CD14-positive monocyte (primary cell): ENCODE measurements around the gene AHCYL1. TPM values are rescaled to one million over a fixed set of nuclear protein-coding genes. Genes with fewer than 3 reads are reported as not detected.

Experiments used
- DNase-seq, 3 donors: peaks; one replicate each; pipeline ENCODE4 v3.0.0-alpha.2; 2011 to 2022
- H2AFZ ChIP-seq: 2 replicates; pipeline ENCODE4 v1.6.0; 2012; ENCODE audit warnings: mild to moderate bottlenecking, low read depth, low read length, inconsistent platforms; ENCODE audit not compliant: insufficient read depth, poor library complexity, severe bottlenecking
- H3K27ac ChIP-seq, 2 donors: 1 replicate in 1 of 2; 2 replicates in 1 of 2; pipeline ENCODE4 v1.5.1; 2012 to 2013; ENCODE audit warnings: low read length in 2 of 2, control low read depth in 1 of 2, inconsistent platforms in 1 of 2, low read depth in 1 of 2, mild to moderate bottlenecking in 1 of 2
- H3K27me3 ChIP-seq, 2 donors: one replicate each; pipeline versions ENCODE4 v1.6.0 to v1.6.1; 2011 to 2013; ENCODE audit warnings: low read length in 2 of 2; ENCODE audit not compliant: control insufficient read depth in 2 of 2, insufficient read depth in 2 of 2
- H3K36me3 ChIP-seq, 2 donors: replicated peaks in 1 of 2; 1 replicate in 1 of 2; 2 replicates in 1 of 2; pipeline versions ENCODE4 v1.5.1 to v1.6.1; 2012 to 2013; ENCODE audit warnings: low read length in 2 of 2, control low read depth in 1 of 2, inconsistent platforms in 1 of 2, mild to moderate bottlenecking in 1 of 2; ENCODE audit not compliant: insufficient read depth in 2 of 2, control insufficient read depth in 1 of 2
- H3K4me1 ChIP-seq, 2 donors: 1 replicate in 1 of 2; 2 replicates in 1 of 2; pipeline versions ENCODE4 v1.5.1 to v1.6.1; 2012 to 2013; ENCODE audit warnings: low read length in 2 of 2, control low read depth in 1 of 2, inconsistent platforms in 1 of 2, mild to moderate bottlenecking in 1 of 2, moderate library complexity in 1 of 2; ENCODE audit not compliant: insufficient read depth in 2 of 2, control insufficient read depth in 1 of 2
- H3K4me2 ChIP-seq: replicated peaks from 2 replicates; pipeline ENCODE3; 2012; ENCODE audit warnings: low read length, moderate library complexity, mild to moderate bottlenecking; ENCODE audit not compliant: poor library complexity, severe bottlenecking; ENCODE audit errors: extremely low read depth
- H3K4me3 ChIP-seq, 3 experiments: fragments of 200-600 bp in 1 of 3; sonication (generic) in 1 of 3; replicated peaks in 1 of 3; 1 replicate in 2 of 3; 2 replicates in 1 of 3; pipeline ENCODE4 v1.5.1; 2011 to 2013; ENCODE audit warnings: low read length in 3 of 3, mild to moderate bottlenecking in 3 of 3, control low read depth in 2 of 3, low read depth in 2 of 3, inconsistent platforms in 1 of 3, moderate library complexity in 1 of 3
- H3K79me2 ChIP-seq: 2 replicates; pipeline ENCODE4 v1.6.0; 2012; ENCODE audit warnings: mild to moderate bottlenecking, control low read depth, inconsistent platforms, low read length, moderate library complexity; ENCODE audit not compliant: insufficient read depth
- H3K9ac ChIP-seq: 2 replicates; pipeline ENCODE4 v1.6.0; 2017; ENCODE audit warnings: low read length, mild to moderate bottlenecking; ENCODE audit not compliant: insufficient read depth, poor library complexity, severe bottlenecking
- H3K9me3 ChIP-seq, 2 donors: replicated peaks in 1 of 2; 1 replicate in 1 of 2; 2 replicates in 1 of 2; pipeline versions ENCODE4 v1.5.1 to v1.6.1; 2012 to 2013; ENCODE audit warnings: low read length in 2 of 2, control low read depth in 1 of 2; ENCODE audit not compliant: control insufficient read depth in 1 of 2, insufficient read depth in 1 of 2
- H4K20me1 ChIP-seq: 2 replicates; pipeline ENCODE4 v1.6.0; 2012; ENCODE audit warnings: mild to moderate bottlenecking, low read length, control low read depth, moderate library complexity; ENCODE audit not compliant: insufficient read depth
- H3K27ac Mint-ChIP-seq, 7 donors: one replicate each; pipeline ENCODE4 v1.8.0; 2020; ENCODE audit warnings: mild to moderate bottlenecking in 7 of 7, mixed read lengths in 7 of 7, moderate library complexity in 6 of 7, inconsistent platforms in 2 of 7
- H3K27me3 Mint-ChIP-seq, 3 donors: one replicate each; pipeline ENCODE4 v1.8.0; 2021 to 2022; ENCODE audit warnings: low read depth in 3 of 3, mild to moderate bottlenecking in 3 of 3, mixed read lengths in 3 of 3, moderate library complexity in 3 of 3, inconsistent platforms in 1 of 3
- H3K36me3 Mint-ChIP-seq, 2 donors: one replicate each; pipeline ENCODE4 v1.8.0; 2020; ENCODE audit warnings: mixed read lengths in 2 of 2, inconsistent platforms in 1 of 2, mild to moderate bottlenecking in 1 of 2
- H3K4me1 Mint-ChIP-seq: one replicate; pipeline ENCODE4 v1.8.0; 2020; ENCODE audit warnings: mild to moderate bottlenecking, mixed read lengths
- H3K4me3 Mint-ChIP-seq, 2 donors: one replicate each; pipeline ENCODE4 v1.8.0; 2020; ENCODE audit warnings: mild to moderate bottlenecking in 2 of 2, mixed read lengths in 2 of 2, moderate library complexity in 1 of 2
- H3K9me3 Mint-ChIP-seq, 7 donors: one replicate each; pipeline ENCODE4 v1.8.0; 2020 to 2022; ENCODE audit warnings: mixed read lengths in 7 of 7, mild to moderate bottlenecking in 6 of 7, moderate library complexity in 6 of 7, inconsistent platforms in 2 of 7
- WGBS: methylation state at CpG from one replicate; pipeline ENCODE4 v1.1.5; 2013; ENCODE audit warnings: missing lambda C conversion rate; ENCODE audit not compliant: insufficient coverage; 5-methylcytosine and 5-hydroxymethylcytosine counted together
- intact Hi-C, 2 donors: fragments of 100-400 bp; cut with micrococcal nuclease; formaldehyde crosslinking; loops; one replicate each; pipeline versions ENCODE4 v1.15.0 to v1.15.1; 2023
- polyA plus RNA-seq, 3 donors: library from polyadenylated mRNA; depleted of rRNA in 1 of 3; unstranded in 2 of 3; stranded (reverse) in 1 of 3; fragments of 300-500 nt in 2 of 3; fragments of >200 nt in 1 of 3; fragmentation: Illumina TruSeq in 2 of 3; gene quantifications; 1 replicate in 2 of 3; 2 replicates in 1 of 3; pipeline ENCODE4 v1.2.3, GENCODE V29; 2012 to 2021
- TF ChIP-seq, protein P1 (sequence below): fragments of 200-600 bp; IDR thresholded peaks from one replicate; pipeline ENCODE4 v1.8.0; 2022; ENCODE audit warnings: antibody characterized with exemption, mild to moderate bottlenecking

Gene AHCYL1
- polyA plus RNA-seq, 3 donors, result 39.1 to 63.9 (median 48.8) TPM

DNA sequence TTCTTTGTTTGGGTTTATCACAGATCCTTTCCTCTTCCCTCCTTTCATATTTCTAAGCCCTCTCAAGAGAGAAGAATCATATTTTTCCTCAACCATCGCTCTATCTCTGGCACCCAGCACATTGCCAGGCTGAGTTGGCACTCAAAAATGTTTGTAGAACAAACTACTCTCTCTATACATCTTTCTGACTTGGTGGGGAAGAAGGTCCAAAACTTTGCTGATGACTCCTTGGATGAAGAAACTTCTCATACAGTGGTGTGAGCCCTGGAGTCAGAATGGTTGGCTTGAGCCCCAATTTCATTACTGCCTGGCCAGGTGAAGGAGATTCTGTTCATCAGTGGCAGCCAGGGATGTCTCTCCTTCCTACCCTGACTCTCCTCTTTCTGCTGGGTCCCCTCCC lies 74.0 kb downstream of the AHCYL1 start:
- peaks cover 29% of the 10 kb centered on the region for H4K20me1 ChIP-seq
- intact Hi-C loops, result loop anchor here in 1 of 2 donors (5.0 kb wide), 1 partner anchor 49 kb away; no protein-coding TSS in a partner anchor
- DNase-seq, result no peak
- no peak overlapping the region for H3K27ac ChIP-seq
- no peaks in the 10 kb centered on the region for H3K9me3 ChIP-seq
- peaks cover 10 to 11% of the 10 kb centered on the region in 2 donors for H3K4me1 ChIP-seq
- Mint-ChIP-seq H3K27me3 (peaks cover 0 to 3% (median 2%) of the 10 kb centered on the region in 3 donors), H3K36me3 (peaks cover 69 to 71% of the 10 kb centered on the region in 2 donors), H3K4me1 (peaks cover 10% of the 10 kb centered on the region), H3K4me3 (no peak overlapping the region), H3K27ac (peak overlapping the region in 2 of 7 donors; percentile 7 to 33), H3K9me3 (no peaks in the 10 kb centered on the region)
- TF ChIP-seq, protein P1, sequence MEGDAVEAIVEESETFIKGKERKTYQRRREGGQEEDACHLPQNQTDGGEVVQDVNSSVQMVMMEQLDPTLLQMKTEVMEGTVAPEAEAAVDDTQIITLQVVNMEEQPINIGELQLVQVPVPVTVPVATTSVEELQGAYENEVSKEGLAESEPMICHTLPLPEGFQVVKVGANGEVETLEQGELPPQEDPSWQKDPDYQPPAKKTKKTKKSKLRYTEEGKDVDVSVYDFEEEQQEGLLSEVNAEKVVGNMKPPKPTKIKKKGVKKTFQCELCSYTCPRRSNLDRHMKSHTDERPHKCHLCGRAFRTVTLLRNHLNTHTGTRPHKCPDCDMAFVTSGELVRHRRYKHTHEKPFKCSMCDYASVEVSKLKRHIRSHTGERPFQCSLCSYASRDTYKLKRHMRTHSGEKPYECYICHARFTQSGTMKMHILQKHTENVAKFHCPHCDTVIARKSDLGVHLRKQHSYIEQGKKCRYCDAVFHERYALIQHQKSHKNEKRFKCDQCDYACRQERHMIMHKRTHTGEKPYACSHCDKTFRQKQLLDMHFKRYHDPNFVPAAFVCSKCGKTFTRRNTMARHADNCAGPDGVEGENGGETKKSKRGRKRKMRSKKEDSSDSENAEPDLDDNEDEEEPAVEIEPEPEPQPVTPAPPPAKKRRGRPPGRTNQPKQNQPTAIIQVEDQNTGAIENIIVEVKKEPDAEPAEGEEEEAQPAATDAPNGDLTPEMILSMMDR, result no peak
- H3K36me3 ChIP-seq, result peaks cover 39 to 55% of the 10 kb centered on the region in 2 donors
- no peak overlapping the region for H3K9ac ChIP-seq
- H3K27me3 ChIP-seq, result no peaks in the 10 kb centered on the region
- no peak overlapping the region for H3K4me3 ChIP-seq
- no peak overlapping the region for H3K4me2 ChIP-seq
- H3K79me2 ChIP-seq, result no peaks in the 10 kb centered on the region
- WGBS, result no CpG with 5 or more reads among the region's 1 CpG
- no peak overlapping the region for H2AFZ ChIP-seq

DNA sequence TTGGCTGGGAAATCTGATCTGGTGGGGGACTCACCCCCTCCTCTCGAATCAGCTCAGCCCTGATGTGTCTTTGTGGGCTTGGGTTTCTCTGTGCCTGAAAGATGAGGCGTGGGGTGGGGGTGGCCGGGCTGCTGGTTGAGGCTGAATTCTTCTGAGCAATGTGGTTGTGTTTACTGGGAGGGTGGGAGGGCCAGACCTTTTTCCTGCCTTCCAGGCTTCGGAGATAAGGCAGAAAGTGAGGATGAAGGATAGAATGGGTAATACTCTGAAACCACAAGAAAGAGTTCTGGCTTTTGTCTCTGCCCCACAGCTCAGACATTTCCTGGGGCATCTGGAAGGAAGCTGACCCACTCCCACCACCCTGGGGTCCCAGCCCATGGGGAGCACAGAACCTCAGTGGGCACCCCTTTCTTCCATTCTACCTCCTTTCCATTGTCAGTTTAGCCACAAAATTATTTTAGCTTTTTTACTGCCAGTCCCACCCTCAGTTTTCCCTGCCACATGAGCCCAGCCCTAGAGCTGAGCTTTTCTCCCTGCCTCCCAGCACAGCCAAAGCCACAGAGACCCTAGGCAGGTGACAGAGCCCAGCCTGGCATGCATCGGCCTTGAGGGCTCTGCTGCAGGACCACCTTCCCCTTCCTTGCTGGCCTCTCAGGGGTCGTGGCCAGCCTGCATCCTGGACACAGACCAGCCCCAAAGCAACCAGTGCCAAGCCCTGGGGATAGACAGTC lies 74.7 kb downstream of the AHCYL1 start:
- H3K27me3 ChIP-seq, result no peaks in the 10 kb centered on the region
- H3K9me3 Mint-ChIP-seq, result no peaks in the 10 kb centered on the region
- 85% methylated on average over 2 of the region's 6 CpGs for WGBS
- peaks cover 22% of the 10 kb centered on the region for H4K20me1 ChIP-seq
- H3K27ac ChIP-seq, result no peak overlapping the region
- H3K27ac Mint-ChIP-seq, result peak overlapping the region in 2 of 7 donors; percentile 18 to 21
- peaks cover 62 to 64% of the 10 kb centered on the region in 2 donors for H3K36me3 Mint-ChIP-seq
- TF ChIP-seq, protein P1, result no peak
- H3K4me1 Mint-ChIP-seq, result peaks cover 10% of the 10 kb centered on the region
- H3K4me2 ChIP-seq, result no peak overlapping the region
- no peak for DNase-seq
- H3K36me3 ChIP-seq, result peaks cover 31 to 47% of the 10 kb centered on the region in 2 donors
- intact Hi-C loops, result loop anchor here in 1 of 2 donors (5.0 kb wide), 1 partner anchor 48 kb away; no protein-coding TSS in a partner anchor
- no peak overlapping the region for H3K4me3 ChIP-seq
- no peak overlapping the region for H3K4me3 Mint-ChIP-seq
- peaks cover 10 to 11% of the 10 kb centered on the region in 2 donors for H3K4me1 ChIP-seq
- no peak overlapping the region for H3K9ac ChIP-seq
- no peaks in the 10 kb centered on the region for H3K9me3 ChIP-seq
- no peak overlapping the region for H2AFZ ChIP-seq
- no peaks in the 10 kb centered on the region for H3K79me2 ChIP-seq
- H3K27me3 Mint-ChIP-seq, result peaks cover 1 to 4% (median 2%) of the 10 kb centered on the region in 3 donors
